ENCODE data around the gene PTBP3. TPM values are rescaled to one million over a fixed set of nuclear protein-coding genes. Genes with fewer than 3 reads are reported as not detected.

The PTBP3 gene
- total RNA-seq, 1 donor from 2014 or later: 108 TPM

GRCh38 chr9:112334432-112334841, 1.0 kb upstream of the PTBP3 start:
- Mint-ChIP-seq H3K36me3 (ENCODE audit: low read depth, unreplicated experiment) (no peaks in the 10 kb centered on the region), H3K27me3 (ENCODE audit: low read depth, unreplicated experiment) (no peaks in the 10 kb centered on the region), H3K27ac (ENCODE audit: unreplicated experiment) (peak overlapping the region; percentile 48), H3K4me3 (ENCODE audit: unreplicated experiment) (peak overlapping the region; percentile 93), H3K4me1 (ENCODE audit: low read depth, unreplicated experiment) (peaks cover 13% of the 10 kb centered on the region), H3K9me3 (ENCODE audit: unreplicated experiment) (no peaks in the 10 kb centered on the region)
- H3K4me1 ChIP-seq (ENCODE audit: insufficient read depth, low read length): no peaks in the 10 kb centered on the region
- no peaks in the 10 kb centered on the region for H3K27me3 ChIP-seq (ENCODE audit: insufficient read depth, low read length)
- peaks cover 24% of the 10 kb centered on the region for H4K20me1 ChIP-seq (ENCODE audit: insufficient read depth, low read length)
- H3K79me2 ChIP-seq (ENCODE audit: insufficient read depth, low read length): peaks cover 34% of the 10 kb centered on the region
- no peak for TF ChIP-seq CTCF (IDR thresholded peaks at IDR 0.05; ENCODE audit: insufficient read depth, low read depth, low read length)
- no peak for TF ChIP-seq EZH2 (IDR thresholded peaks at IDR 0.05; ENCODE audit: insufficient read depth, low read length)
- H3K27ac ChIP-seq (ENCODE audit: low read depth, low read length): peak overlapping the region; percentile 92
- H2AFZ ChIP-seq (ENCODE audit: low read depth, low read length): peak overlapping the region; percentile 94
- peak overlapping the region; percentile 74 for H3K4me3 ChIP-seq (ENCODE audit: insufficient read depth, low read depth, low read length)
- DNase-seq (ENCODE audit: low read depth) (peak; percentile 38), FAIRE-seq (no peak)
- no peaks in the 10 kb centered on the region for H3K9me3 ChIP-seq (ENCODE audit: insufficient read depth, low read depth, low read length)
- peak overlapping the region; percentile 87 for H3K4me2 ChIP-seq (ENCODE audit: low read length)
- H3K9ac ChIP-seq (ENCODE audit: low read length): peak overlapping the region; percentile 91
- H3K36me3 ChIP-seq (ENCODE audit: insufficient read depth, low read length): no peaks in the 10 kb centered on the region

GRCh38 chr9:112333639-112334431, 416 bp upstream of the PTBP3 start:
- Mint-ChIP-seq H3K4me3 (ENCODE audit: unreplicated experiment) (peak overlapping the region; percentile 93), H3K27me3 (ENCODE audit: low read depth, unreplicated experiment) (no peaks in the 10 kb centered on the region), H3K36me3 (ENCODE audit: low read depth, unreplicated experiment) (no peaks in the 10 kb centered on the region), H3K27ac (ENCODE audit: unreplicated experiment) (peak overlapping the region; percentile 98), H3K4me1 (ENCODE audit: low read depth, unreplicated experiment) (peaks cover 13% of the 10 kb centered on the region), H3K9me3 (ENCODE audit: unreplicated experiment) (no peaks in the 10 kb centered on the region)
- peak overlapping the region; percentile 91 for H3K9ac ChIP-seq (ENCODE audit: low read length)
- no peaks in the 10 kb centered on the region for H3K9me3 ChIP-seq (ENCODE audit: insufficient read depth, low read depth, low read length)
- H3K4me3 ChIP-seq (ENCODE audit: insufficient read depth, low read depth, low read length): peak overlapping the region; percentile 74
- no peaks in the 10 kb centered on the region for H3K4me1 ChIP-seq (ENCODE audit: insufficient read depth, low read length)
- no peaks in the 10 kb centered on the region for H3K27me3 ChIP-seq (ENCODE audit: insufficient read depth, low read length)
- peaks cover 30% of the 10 kb centered on the region for H4K20me1 ChIP-seq (ENCODE audit: insufficient read depth, low read length)
- FAIRE-seq (no peak), DNase-seq (ENCODE audit: low read depth) (peak; percentile 87)
- H3K4me2 ChIP-seq (ENCODE audit: low read length): peak overlapping the region; percentile 87
- peak overlapping the region; percentile 94 for H2AFZ ChIP-seq (ENCODE audit: low read depth, low read length)
- H3K36me3 ChIP-seq (ENCODE audit: insufficient read depth, low read length): no peaks in the 10 kb centered on the region
- H3K79me2 ChIP-seq (ENCODE audit: insufficient read depth, low read length): peaks cover 40% of the 10 kb centered on the region
- TF ChIP-seq EZH2 (IDR thresholded peaks at IDR 0.05; ENCODE audit: insufficient read depth, low read length) (no peak), CTCF (IDR thresholded peaks at IDR 0.05; ENCODE audit: insufficient read depth, low read depth, low read length) (peak; percentile 10)
- peak overlapping the region; percentile 92 for H3K27ac ChIP-seq (ENCODE audit: low read depth, low read length)

- DNase-seq (ENCODE audit: low read depth): no peak
- Histone ChIP-seq H3K27me3 (ENCODE audit: insufficient read depth, low read length) (no peaks in the 10 kb centered on the region), H4K20me1 (ENCODE audit: insufficient read depth, low read length) (peaks cover 42% of the 10 kb centered on the region), H3K79me2 (ENCODE audit: insufficient read depth, low read length) (peaks cover 52% of the 10 kb centered on the region), H3K9me3 (ENCODE audit: insufficient read depth, low read depth, low read length) (no peaks in the 10 kb centered on the region), H3K4me2 (ENCODE audit: low read length) (peak overlapping the region; percentile 80), H3K4me3 (ENCODE audit: insufficient read depth, low read depth, low read length) (peak overlapping the region; percentile 73), H3K27ac (ENCODE audit: low read depth, low read length) (peak overlapping the region; percentile 82), H3K36me3 (ENCODE audit: insufficient read depth, low read length) (no peaks in the 10 kb centered on the region), H2AFZ (ENCODE audit: low read depth, low read length) (peak overlapping the region; percentile 70), H3K9ac (ENCODE audit: low read length) (peak overlapping the region; percentile 85), H3K4me1 (ENCODE audit: insufficient read depth, low read length) (no peaks in the 10 kb centered on the region)
- Mint-ChIP-seq H3K36me3 (ENCODE audit: low read depth, unreplicated experiment) (no peaks in the 10 kb centered on the region), H3K9me3 (ENCODE audit: unreplicated experiment) (no peaks in the 10 kb centered on the region), H3K27ac (ENCODE audit: unreplicated experiment) (peak overlapping the region; percentile 94), H3K4me3 (ENCODE audit: unreplicated experiment) (peak overlapping the region; percentile 95), H3K27me3 (ENCODE audit: low read depth, unreplicated experiment) (no peaks in the 10 kb centered on the region), H3K4me1 (ENCODE audit: low read depth, unreplicated experiment) (peaks cover 3% of the 10 kb centered on the region)
- TF ChIP-seq EZH2 (IDR thresholded peaks at IDR 0.05; ENCODE audit: insufficient read depth, low read length) (no peak), CTCF (IDR thresholded peaks at IDR 0.05; ENCODE audit: insufficient read depth, low read depth, low read length) (no peak)
- FAIRE-seq: no peak
Observed at GRCh38 chr9:112332674-112332976, 794 bp downstream of the PTBP3 start.

Data from astrocyte (in vitro differentiated cells and primary cell).